ENCODE results near the gene COL4A2.

DNA sequence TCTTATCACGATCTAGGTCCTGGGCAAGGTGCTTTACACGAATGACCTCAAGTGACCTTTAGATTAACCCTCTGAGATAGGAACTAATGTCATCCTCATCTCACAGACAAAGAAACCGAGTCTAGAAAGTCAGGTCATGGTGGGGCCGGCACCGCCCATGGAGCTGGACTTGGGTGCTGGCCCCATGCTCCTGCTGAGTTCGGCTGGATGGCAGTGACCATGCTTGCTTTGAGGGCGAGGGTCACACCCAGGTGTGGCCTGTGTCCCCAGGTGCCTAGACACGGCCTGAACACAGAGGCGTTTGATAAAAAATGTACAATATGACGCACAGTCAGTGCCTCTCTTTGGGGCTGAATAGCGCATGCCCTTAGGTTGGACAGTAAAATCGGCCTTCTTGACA is 26.8 kb downstream of the COL4A2 start:
- TF ChIP-seq GATA2 (IDR thresholded peaks at IDR 0.05; ENCODE audit: low read depth, low read length) (no peak), GATA3 (IDR thresholded peaks at IDR 0.05; ENCODE audit: low read depth, low read length) (no peak)

All from SH-SY5Y (cell line).